B cell (primary cell): ENCODE data around the gene SLC2A5.

Experiments
- CTCF ChIP-seq: fragments of 200-600 bp; IDR thresholded peaks from one replicate; pipeline ENCODE4 v1.8.0; 2022; ENCODE audit warnings: antibody characterized with exemption, mild to moderate bottlenecking
- EZH2 ChIP-seq: IDR thresholded peaks from 2 replicates; pipeline ENCODE4 v1.6.1; 2012; ENCODE audit warnings: borderline replicate concordance, low read depth, mild to moderate bottlenecking, moderate library complexity, low read length; ENCODE audit not compliant: insufficient read depth, poor library complexity, severe bottlenecking

GRCh38 chr1:9005395-9005708 is 64.1 kb downstream of the SLC2A5 start:
- TF ChIP-seq CTCF = peak; percentile 52
- no peak for TF ChIP-seq EZH2
